Hematopoietic multipotent progenitor cell treated with erythropoietin and hydrocortisone succinate and interleukin-3 and kit ligand, for 6 days (in vitro differentiated cells): ENCODE results near the gene TXNDC16.
A peak's percentile ranks its signal among the peaks of the same experiment; 100 is the strongest.
"Not testable (repeated sequence)": the region's sequence is repeated elsewhere in the genome, so short reads cannot be mapped to it uniquely, and the experiment has no call there.

ENCODE experiments used
- DNase-seq: peaks from one replicate; pipeline ENCODE4 v3.0.0-alpha.2; 2015

The TXNDC16 gene

GRCh38 chr14:52552063-52552988 lies at the start of gene TXNDC16, which contains the start of gene GPR137C:
Gene TXNDC16, minus strand, starts transcription at chr14:52552505. Its CDS starts 8,948 bp downstream, at chr14:52543557.
Gene GPR137C, plus strand, starts transcription at chr14:52552836. Its CDS starts 312 bp downstream, at chr14:52553148.
- peak; percentile 100 for DNase-seq

- DNase-seq, result no peak
These were observed 47.7 kb upstream of the TXNDC16 start for GRCh38 chr14:52599974-52600373.

- no peak for DNase-seq
These were observed 46.3 kb upstream of the TXNDC16 start for GRCh38 chr14:52598568-52598967.

GRCh38 chr14:52596861-52597260 lies 44.6 kb upstream of the TXNDC16 start:
- DNase-seq, result no peak

GRCh38 chr14:52596320-52596719 lies 44.0 kb upstream of the TXNDC16 start:
- DNase-seq, result no peak

- no peak for DNase-seq
These were observed 38.0 kb upstream of the TXNDC16 start for GRCh38 chr14:52590318-52590717.

- DNase-seq, result no peak
These were observed 37.3 kb upstream of the TXNDC16 start for GRCh38 chr14:52589646-52590045.

- DNase-seq, result no peak
These were observed 31.2 kb upstream of the TXNDC16 start for GRCh38 chr14:52583544-52583943.

- DNase-seq, result no peak
These were observed 23.6 kb upstream of the TXNDC16 start for GRCh38 chr14:52575858-52576257.

- DNase-seq, result not testable (repeated sequence)
These were observed 16.1 kb upstream of the TXNDC16 start for GRCh38 chr14:52568454-52568853.

- peak; percentile 3 for DNase-seq
These were observed 10.8 kb upstream of the TXNDC16 start for GRCh38 chr14:52563120-52563519.

GRCh38 chr14:52558688-52559087 lies 6.4 kb upstream of the TXNDC16 start:
- no peak for DNase-seq

GRCh38 chr14:52553671-52554575 lies 1.6 kb upstream of the TXNDC16 start:
- peak; percentile 91 for DNase-seq

- DNase-seq, result peak; percentile 56
These were observed 831 bp upstream of the TXNDC16 start for GRCh38 chr14:52553002-52553670.

- DNase-seq, result peak; percentile 76
These were observed 626 bp downstream of the TXNDC16 start for GRCh38 chr14:52551696-52552062.

GRCh38 chr14:52551205-52551604 lies 1.1 kb downstream of the TXNDC16 start:
- no peak for DNase-seq

- no peak for DNase-seq
These were observed 1.6 kb downstream of the TXNDC16 start for GRCh38 chr14:52550661-52551060.

- DNase-seq, result no peak
These were observed 4.8 kb downstream of the TXNDC16 start for GRCh38 chr14:52547526-52547925.

- DNase-seq, result no peak
These were observed 5.3 kb downstream of the TXNDC16 start for GRCh38 chr14:52547027-52547426.

- no peak for DNase-seq
These were observed 6.0 kb downstream of the TXNDC16 start for GRCh38 chr14:52546318-52546670.

GRCh38 chr14:52545584-52546317 lies 6.6 kb downstream of the TXNDC16 start:
- no peak for DNase-seq

GRCh38 chr14:52538623-52539022 lies 13.7 kb downstream of the TXNDC16 start:
- no peak for DNase-seq
